ENCODE results near the gene DDX1. TPM values are rescaled to one million over a fixed set of nuclear protein-coding genes. Genes with fewer than 3 reads are reported as not detected.

DDX1 gene
- total RNA-seq, 1 experiment from 2014 or later: 154 TPM

- DNase-seq (ENCODE audit: low spot score): no peak
- TF ChIP-seq, protein P1, sequence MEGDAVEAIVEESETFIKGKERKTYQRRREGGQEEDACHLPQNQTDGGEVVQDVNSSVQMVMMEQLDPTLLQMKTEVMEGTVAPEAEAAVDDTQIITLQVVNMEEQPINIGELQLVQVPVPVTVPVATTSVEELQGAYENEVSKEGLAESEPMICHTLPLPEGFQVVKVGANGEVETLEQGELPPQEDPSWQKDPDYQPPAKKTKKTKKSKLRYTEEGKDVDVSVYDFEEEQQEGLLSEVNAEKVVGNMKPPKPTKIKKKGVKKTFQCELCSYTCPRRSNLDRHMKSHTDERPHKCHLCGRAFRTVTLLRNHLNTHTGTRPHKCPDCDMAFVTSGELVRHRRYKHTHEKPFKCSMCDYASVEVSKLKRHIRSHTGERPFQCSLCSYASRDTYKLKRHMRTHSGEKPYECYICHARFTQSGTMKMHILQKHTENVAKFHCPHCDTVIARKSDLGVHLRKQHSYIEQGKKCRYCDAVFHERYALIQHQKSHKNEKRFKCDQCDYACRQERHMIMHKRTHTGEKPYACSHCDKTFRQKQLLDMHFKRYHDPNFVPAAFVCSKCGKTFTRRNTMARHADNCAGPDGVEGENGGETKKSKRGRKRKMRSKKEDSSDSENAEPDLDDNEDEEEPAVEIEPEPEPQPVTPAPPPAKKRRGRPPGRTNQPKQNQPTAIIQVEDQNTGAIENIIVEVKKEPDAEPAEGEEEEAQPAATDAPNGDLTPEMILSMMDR (conservative IDR thresholded peaks at IDR 0.05; ENCODE audit: low read depth, low read length): no peak
- no peak for TF ChIP-seq EZH2 (IDR thresholded peaks at IDR 0.05; ENCODE audit: borderline replicate concordance, low read depth, low read length, poor library complexity, severe bottlenecking)
- no peak overlapping the region for H3K27ac ChIP-seq (ENCODE audit: low read depth, low read length, poor library complexity, severe bottlenecking)
- no TSS peak for BruUV-seq (replicated peaks)
- peaks cover 86% of the 10 kb centered on the region for H3K36me3 ChIP-seq (ENCODE audit: insufficient read depth, low read length, poor library complexity, severe bottlenecking)
- H3K27me3 ChIP-seq (replicated peaks; ENCODE audit: insufficient read depth, low read depth, low read length, poor library complexity): no peaks in the 10 kb centered on the region
- no peaks in the 10 kb centered on the region for H3K9me3 ChIP-seq (ENCODE audit: low read depth, low read length, poor library complexity, severe bottlenecking)
- intact Hi-C loops (cut with micrococcal nuclease; ENCODE audit: unreplicated experiment): no loop called here
- H3K4me3 ChIP-seq (ENCODE audit: low read depth, low read length, poor library complexity, severe bottlenecking): no peak overlapping the region
- no peaks in the 10 kb centered on the region for H3K4me1 ChIP-seq (ENCODE audit: insufficient read depth, low read length, poor library complexity, severe bottlenecking)
- POLR2A ChIA-PET (ENCODE audit: low non-redundant PET): no interaction called here
- CTCF ChIA-PET: no interaction called here
These were observed 33.2 kb downstream of the DDX1 start for GRCh38 chr2:15624903-15625302.

DNA sequence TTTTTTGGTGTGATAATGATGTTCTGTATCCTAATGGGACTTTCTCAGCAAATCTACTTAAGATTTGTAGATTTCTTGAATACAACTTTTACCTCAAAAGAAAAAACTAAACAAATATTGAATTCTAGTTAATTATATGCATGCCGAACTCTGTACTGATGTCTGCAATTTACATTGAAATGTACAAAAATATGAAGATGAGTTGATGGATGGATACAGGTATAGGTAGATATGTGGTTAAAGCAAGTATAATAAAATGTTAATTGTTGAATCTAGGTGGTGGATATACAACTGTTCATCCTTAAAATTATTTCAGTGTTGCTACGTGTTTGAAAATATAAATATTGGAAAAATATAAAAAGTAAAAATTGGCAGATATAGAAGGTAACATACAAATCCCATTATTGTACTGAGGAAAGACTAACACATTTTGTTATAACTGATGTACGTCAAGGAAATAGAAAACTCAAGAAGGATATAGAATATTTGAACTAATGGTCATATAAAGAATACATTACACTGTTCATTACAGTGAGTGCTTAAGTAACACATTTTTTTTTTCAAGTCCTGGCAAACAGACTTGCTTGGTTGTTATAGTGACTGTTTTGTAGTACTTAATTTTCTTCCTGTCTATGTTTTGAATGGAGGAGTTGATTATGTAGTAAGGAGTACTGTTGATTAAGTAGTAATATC lies 33.8 kb downstream of the DDX1 start:
- peaks cover 86% of the 10 kb centered on the region for H3K36me3 ChIP-seq (ENCODE audit: insufficient read depth, low read length, poor library complexity, severe bottlenecking)
- DNase-seq (ENCODE audit: low spot score): no peak
- H3K4me3 ChIP-seq (ENCODE audit: low read depth, low read length, poor library complexity, severe bottlenecking): no peak overlapping the region
- no TSS peak for BruUV-seq (replicated peaks)
- no peaks in the 10 kb centered on the region for H3K27me3 ChIP-seq (replicated peaks; ENCODE audit: insufficient read depth, low read depth, low read length, poor library complexity)
- no peaks in the 10 kb centered on the region for H3K9me3 ChIP-seq (ENCODE audit: low read depth, low read length, poor library complexity, severe bottlenecking)
- POLR2A ChIA-PET (ENCODE audit: low non-redundant PET): no interaction called here
- CTCF ChIA-PET: no interaction called here
- no peak overlapping the region for H3K27ac ChIP-seq (ENCODE audit: low read depth, low read length, poor library complexity, severe bottlenecking)
- TF ChIP-seq EZH2 (IDR thresholded peaks at IDR 0.05; ENCODE audit: borderline replicate concordance, low read depth, low read length, poor library complexity, severe bottlenecking): no peak
- TF ChIP-seq, protein P1 (conservative IDR thresholded peaks at IDR 0.05; ENCODE audit: low read depth, low read length): no peak
- H3K4me1 ChIP-seq (ENCODE audit: insufficient read depth, low read length, poor library complexity, severe bottlenecking): no peaks in the 10 kb centered on the region
- intact Hi-C loops (cut with micrococcal nuclease; ENCODE audit: unreplicated experiment): no loop called here

DNA sequence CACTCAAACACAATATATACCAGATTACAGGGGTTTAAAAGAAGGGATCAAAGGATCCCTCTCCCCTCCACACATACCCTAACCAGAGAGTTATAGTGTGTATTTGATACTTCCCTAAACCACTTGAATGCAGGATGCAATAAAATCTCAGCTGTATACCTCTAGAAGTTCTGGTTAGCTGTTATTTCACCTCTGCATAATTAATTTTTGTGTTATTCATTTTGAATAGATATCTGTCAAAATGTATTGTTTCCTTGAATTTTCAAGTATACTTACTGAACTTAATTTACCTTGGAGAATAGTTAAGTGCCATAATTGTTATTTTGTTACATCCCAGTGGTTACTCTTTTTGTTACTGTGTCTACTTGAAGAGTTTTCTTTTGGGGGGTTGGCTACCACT lies 34.5 kb downstream of the DDX1 start:
- CTCF ChIA-PET: no interaction called here
- intact Hi-C loops (cut with micrococcal nuclease; ENCODE audit: unreplicated experiment): no loop called here

More for the DNA sequence above, 34.5 kb downstream of the DDX1 start:
- H3K36me3 ChIP-seq (ENCODE audit: insufficient read depth, low read length, poor library complexity, severe bottlenecking): peaks cover 86% of the 10 kb centered on the region
- no peak overlapping the region for H3K4me3 ChIP-seq (ENCODE audit: low read depth, low read length, poor library complexity, severe bottlenecking)
- H3K27me3 ChIP-seq (replicated peaks; ENCODE audit: insufficient read depth, low read depth, low read length, poor library complexity): no peaks in the 10 kb centered on the region
- no peak for DNase-seq (ENCODE audit: low spot score)
- no TSS peak for BruUV-seq (replicated peaks)
- H3K9me3 ChIP-seq (ENCODE audit: low read depth, low read length, poor library complexity, severe bottlenecking): no peaks in the 10 kb centered on the region
- POLR2A ChIA-PET (ENCODE audit: low non-redundant PET): no interaction called here
- no peak for TF ChIP-seq EZH2 (IDR thresholded peaks at IDR 0.05; ENCODE audit: borderline replicate concordance, low read depth, low read length, poor library complexity, severe bottlenecking)
- TF ChIP-seq, protein P1 (conservative IDR thresholded peaks at IDR 0.05; ENCODE audit: low read depth, low read length): no peak
- H3K4me1 ChIP-seq (ENCODE audit: insufficient read depth, low read length, poor library complexity, severe bottlenecking): no peaks in the 10 kb centered on the region
- no peak overlapping the region for H3K27ac ChIP-seq (ENCODE audit: low read depth, low read length, poor library complexity, severe bottlenecking)
